NCI-H510A treated with DMSO at 0.1 percent for 48 hours (cell line): ENCODE measurements around the gene DIPK1B.

ENCODE experiments used
- DNase-seq: peaks from one replicate; lab custom pipeline; 2025; lab: John Stamatoyannopoulos, UW

The DIPK1B gene

GRCh38 chr9:136720251-136720897 lies 8.0 kb downstream of the DIPK1B start:
- DNase-seq: no peak

GRCh38 chr9:136720898-136721338 lies 8.5 kb downstream of the DIPK1B start:
- DNase-seq: no peak

GRCh38 chr9:136721339-136722092 lies 9.1 kb downstream of the DIPK1B start:
- DNase-seq: peak; percentile 17

GRCh38 chr9:136722093-136722968 lies 10.0 kb downstream of the DIPK1B start:
- no peak for DNase-seq

- DNase-seq: no peak
Measured at GRCh38 chr9:136722969-136723356, 10.6 kb downstream of the DIPK1B start.

- DNase-seq: no peak
Measured at GRCh38 chr9:136723362-136723976, 11.1 kb downstream of the DIPK1B start.

GRCh38 chr9:136723989-136724388 lies 11.6 kb downstream of the DIPK1B start:
- DNase-seq: no peak

GRCh38 chr9:136724772-136725171 lies 12.4 kb downstream of the DIPK1B start:
- no peak for DNase-seq

- DNase-seq: no peak
Measured at GRCh38 chr9:136725612-136726011, 13.2 kb downstream of the DIPK1B start.

- no peak for DNase-seq
Measured at GRCh38 chr9:136726118-136726517, 13.7 kb downstream of the DIPK1B start.

GRCh38 chr9:136726631-136727191 lies 14.3 kb downstream of the DIPK1B start:
- DNase-seq: no peak

GRCh38 chr9:136728080-136728547 lies 15.7 kb downstream of the DIPK1B start:
- peak; percentile 67 for DNase-seq

GRCh38 chr9:136728548-136729123 lies 16.3 kb downstream of the DIPK1B start:
- no peak for DNase-seq

- DNase-seq: no peak
Measured at GRCh38 chr9:136729144-136729543, 16.8 kb downstream of the DIPK1B start.

GRCh38 chr9:136729926-136730325 lies 17.6 kb downstream of the DIPK1B start:
- DNase-seq: no peak

GRCh38 chr9:136732444-136733178 lies 20.2 kb downstream of the DIPK1B start:
- DNase-seq: no peak

GRCh38 chr9:136733611-136734010 lies 21.2 kb downstream of the DIPK1B start:
- DNase-seq: no peak

- DNase-seq: no peak
Measured at GRCh38 chr9:136734837-136735496, 22.6 kb downstream of the DIPK1B start.

- no peak for DNase-seq
Measured at GRCh38 chr9:136735812-136736480, 23.6 kb downstream of the DIPK1B start.
